Muscle of back (tissue), 11 donors: ENCODE data around the gene CDHR2. TPM values are rescaled to one million over a fixed set of nuclear protein-coding genes. Genes with fewer than 3 reads are reported as not detected.
A peak's percentile ranks its signal among the peaks of the same experiment; 100 is the strongest.
"Not testable (repeated sequence)": the region's sequence is repeated elsewhere in the genome, so short reads cannot be mapped to it uniquely, and the experiment has no call there.

ENCODE experiments used
- DNase-seq, 3 donors: peaks; one replicate each; pipeline versions ENCODE4 v3.0.0 to v3.0.0-alpha.2; 2013
- polyA plus RNA-seq, 10 donors: library from polyadenylated mRNA; unstranded; fragments of 120-200 nt; gene quantifications; one replicate each; pipeline ENCODE4 v1.2.1, GENCODE V29; 2013; ENCODE audit not compliant: insufficient read length in 10 of 10

The CDHR2 gene
- polyA plus RNA-seq, 10 donors: 0.27 to 0.88 (median 0.49) TPM; not detected in 2

DNA sequence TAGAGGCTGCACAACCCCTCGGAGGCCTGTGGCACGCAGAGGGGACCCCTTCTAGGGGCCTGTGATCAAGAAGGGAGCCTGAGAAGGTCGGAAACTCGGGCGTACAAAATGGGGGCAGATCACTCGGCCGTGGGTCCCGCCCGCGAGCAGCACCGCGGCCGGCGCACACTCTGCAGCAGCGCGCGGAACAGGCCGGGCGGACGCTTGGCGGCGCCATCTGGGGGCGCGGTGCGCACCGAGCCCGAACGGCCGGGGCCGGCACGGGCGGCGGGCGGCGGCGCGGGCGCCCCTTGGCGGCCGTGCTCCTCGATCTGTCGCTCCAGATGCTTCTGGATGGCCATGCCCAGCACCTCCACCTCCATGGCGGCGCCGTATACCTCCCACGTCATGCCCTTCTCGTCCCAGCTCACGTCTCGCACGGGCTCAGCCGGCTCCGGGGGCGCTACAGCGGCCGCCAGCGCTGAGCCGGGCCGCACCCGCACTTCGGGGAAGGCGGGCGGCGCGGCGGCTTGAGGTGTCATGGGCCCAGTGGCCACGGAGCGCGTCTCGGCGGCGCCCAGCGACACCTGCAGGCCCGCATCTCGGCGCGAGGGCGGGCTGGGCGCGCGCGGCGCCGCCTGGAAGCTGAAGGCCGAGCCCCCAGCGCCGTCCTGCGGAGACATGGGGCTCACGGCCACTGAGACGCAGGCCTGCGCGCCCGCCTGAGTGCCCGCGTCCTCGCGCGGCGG is 47.7 kb downstream of the CDHR2 start:
- peak in 2 of 3 donors; percentile 34 to 63 for DNase-seq

DNA sequence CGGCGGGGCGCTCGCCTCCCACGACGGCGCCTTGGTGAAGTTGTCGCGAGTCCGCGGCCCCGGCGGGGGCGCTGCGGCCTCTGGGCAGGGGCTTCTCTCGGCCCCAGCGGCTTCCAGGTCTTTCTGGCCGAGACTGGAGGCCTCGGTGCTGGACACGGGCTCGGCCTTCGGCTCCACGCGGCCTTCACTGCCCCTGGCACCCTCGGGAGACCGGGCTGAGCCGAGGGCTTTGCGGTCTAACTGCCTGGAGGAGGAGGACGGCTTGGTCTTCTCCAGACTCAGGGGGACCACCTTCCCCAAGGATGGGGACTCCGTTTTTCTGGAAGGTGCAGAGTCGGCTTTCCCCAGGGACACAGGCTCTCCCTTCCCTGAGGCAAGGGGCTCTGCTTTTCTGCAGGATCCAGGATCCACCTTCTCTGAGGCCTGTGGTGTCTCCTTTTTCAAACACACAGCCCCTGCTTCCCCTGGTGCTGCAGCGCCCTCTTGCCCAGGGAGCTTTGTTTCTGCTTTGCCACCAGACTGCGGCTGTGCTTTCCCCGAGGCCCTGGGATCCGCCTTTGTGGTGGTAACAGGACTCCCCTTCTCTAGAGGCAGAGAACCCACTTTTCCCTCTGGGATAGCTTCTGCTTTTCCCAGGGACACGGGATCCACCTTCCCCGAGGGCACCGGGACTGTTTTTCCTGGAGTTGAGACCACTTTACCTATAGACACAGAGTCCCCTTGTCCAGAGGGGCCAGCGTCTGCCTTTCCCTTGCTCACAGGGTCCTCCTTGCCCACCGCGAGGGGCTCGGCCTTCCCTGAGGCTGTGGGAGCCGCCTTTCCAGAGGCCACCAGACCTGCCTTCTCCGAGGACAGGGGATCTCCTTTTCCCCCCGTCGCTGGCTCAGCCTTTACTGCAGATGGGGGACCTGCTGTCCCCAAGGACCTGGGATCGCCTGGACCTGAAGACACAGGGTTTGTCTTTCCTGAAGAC is 48.6 kb downstream of the CDHR2 start:
- no peak for DNase-seq

DNA sequence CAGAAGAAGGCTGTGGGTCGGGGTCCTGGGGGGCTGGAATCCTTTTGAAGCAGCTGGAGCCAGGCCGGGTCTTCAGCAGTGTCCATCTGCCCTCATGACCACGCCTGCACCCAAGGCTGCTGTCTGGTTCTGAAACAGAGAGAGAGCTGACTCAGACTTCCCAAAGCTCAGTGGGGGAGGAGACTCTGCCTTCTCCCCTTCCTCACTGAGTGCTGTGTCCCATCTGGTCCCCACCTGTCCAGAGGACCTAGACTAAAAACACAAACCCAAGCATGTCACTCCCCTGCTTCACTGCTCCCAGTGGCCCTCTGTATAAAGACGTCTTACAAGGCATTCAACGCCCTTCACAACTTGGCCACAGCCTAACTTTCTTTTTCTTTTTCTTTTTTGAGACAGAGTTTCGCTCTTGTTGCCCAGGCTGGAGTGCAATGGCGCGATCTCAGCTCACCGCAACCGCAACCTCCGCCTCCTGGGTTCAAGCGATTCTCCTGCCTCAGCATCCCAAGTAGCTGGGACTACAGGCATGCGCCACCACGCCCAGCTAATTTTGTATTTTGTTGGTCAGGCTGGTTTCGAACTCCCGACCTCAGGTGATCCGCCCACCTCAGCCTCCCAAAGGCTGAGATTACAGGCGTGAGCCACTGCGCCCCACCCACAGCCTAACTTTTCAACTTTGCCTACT is 50.7 kb downstream of the CDHR2 start:
- not testable (repeated sequence) for DNase-seq

- no peak for DNase-seq
Measured at GRCh38 chr5:176601901-176602482, 52.9 kb downstream of the CDHR2 start.

DNA sequence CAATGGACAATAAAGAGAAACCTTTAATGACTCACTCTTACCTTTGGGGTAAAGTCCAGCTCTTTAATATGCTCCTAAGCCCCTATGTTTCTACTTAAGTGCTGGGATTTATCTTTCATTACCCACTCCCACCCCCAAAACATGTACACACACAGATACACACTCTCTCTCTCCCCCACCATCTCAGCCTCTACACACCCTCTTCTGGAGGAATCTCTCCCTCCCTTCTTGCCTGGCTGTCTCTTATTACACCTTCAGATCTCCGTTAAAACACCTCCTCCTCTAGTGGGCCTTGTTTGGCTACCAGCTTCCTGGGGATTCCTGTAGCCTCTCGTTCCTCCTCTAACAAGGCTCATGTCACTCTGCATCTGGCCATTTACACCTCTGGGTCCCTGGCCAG is 53.9 kb downstream of the CDHR2 start:
- DNase-seq: no peak

- DNase-seq: no peak
Measured at GRCh38 chr5:176606032-176606431, 56.9 kb downstream of the CDHR2 start.

DNA sequence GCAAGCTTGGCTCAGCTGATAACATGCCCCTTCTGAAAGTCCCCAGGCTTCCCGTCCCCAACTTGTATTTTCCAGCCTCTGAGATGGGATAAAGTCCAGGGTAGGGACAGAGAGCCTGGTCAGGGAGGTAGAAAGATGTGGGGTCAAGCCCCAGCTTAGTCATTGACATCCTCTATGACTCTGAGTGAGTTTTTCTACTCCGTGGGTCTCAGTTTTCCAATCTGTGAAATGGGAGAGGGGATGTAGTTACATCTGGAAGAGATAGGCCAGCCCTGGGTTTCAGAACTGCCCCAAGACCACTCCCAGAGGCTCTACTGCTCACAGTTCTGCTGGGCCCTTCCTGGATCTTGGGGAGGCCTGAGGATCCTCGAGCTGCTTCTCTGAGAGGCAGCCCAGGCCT is 57.7 kb downstream of the CDHR2 start:
- no peak for DNase-seq

DNA sequence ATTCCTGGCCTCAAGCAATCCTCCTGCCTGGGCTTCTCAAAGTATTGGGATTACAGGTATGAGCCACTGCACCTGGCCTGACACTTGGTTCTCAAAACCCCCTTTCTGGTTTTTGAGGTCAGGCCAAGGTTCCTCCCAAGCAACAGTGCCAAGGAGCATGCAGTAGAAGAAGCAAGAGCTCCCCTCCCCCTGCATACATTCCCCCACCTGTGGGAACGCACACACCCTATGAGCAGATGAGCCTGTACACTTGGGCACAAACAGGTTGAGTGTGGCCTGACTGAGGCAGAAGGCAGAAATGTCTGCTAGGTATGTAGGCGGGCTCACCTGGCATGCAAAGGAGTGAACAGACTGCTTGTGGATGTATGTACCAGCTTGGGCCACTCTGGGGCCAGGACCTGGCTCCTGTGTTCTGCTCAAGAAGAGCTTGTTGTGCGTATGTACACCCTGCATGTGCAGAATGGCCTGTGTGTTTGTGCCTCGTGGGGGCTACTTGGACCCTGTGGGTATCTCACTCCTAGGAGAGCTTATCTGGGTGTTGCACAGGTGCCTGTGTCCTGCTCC is 59.1 kb downstream of the CDHR2 start:
- no peak for DNase-seq

- DNase-seq: no peak
Measured at GRCh38 chr5:176608937-176609723, 60.0 kb downstream of the CDHR2 start.

DNA sequence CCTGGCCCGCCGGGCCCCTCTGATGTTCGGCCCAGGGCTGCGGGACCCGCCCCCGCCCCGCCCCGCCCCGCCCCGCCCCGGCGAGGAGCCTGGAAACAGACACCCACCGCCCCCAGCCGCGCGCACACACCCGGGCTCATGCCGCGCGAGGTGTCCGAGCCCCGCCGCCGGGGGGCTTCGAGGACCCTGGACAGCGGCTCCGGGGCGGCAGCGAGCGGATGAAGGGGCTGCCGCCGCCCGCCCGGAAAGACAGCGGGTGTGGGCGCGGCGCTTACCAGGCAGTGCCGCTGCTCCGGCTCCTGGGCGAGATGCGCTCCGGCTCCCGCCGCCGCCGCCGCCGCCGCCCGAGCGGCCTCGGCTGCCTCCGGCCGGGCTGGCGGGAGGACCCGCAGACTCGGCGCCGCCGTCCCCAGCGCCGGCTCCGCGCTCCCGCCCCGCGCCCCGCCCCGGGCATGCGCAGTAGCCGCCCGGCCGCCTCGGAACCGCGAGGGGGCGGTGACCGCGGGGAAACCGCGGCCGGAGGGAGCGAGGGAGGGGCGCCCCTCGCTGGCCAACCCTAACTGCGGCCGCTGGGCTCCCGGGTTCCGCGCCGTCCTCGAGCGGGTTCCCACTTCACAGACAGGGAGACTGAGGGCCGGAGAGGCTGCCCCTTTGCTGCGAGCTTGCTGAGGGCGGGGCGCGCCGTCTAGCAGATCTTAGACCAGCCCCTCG is 60.7 kb downstream of the CDHR2 start, which contains the start of gene GPRIN1:
GPRIN1 (minus strand) TSS at position 433 of the 711 bp plus-strand sequence. CDS start 10,322 bp downstream, outside the sequence.
- DNase-seq: peak; percentile 42 to 80 (median 67)

DNA sequence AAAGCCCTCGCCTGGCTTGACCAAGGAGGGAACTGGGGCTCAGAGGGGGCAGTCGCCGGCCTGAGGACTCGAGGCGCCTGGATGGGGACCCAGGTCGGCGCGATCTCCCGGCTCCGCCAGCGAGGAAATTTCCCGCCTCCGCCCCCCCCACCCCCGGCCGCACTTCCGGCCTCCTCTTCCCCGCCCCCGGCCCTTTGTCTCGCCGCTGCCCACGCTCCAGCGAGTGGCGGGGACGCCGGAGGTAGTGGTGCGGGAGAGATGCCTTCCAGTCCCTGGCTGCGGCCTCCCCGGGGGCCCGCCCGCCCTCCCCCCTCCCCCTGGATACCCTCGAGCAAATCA is 61.3 kb downstream of the CDHR2 start:
- no peak for DNase-seq

GRCh38 chr5:176611435-176611834 is 62.3 kb downstream of the CDHR2 start:
- DNase-seq: peak; percentile 71 to 88 (median 84)

- no peak for DNase-seq
Measured at GRCh38 chr5:176612008-176612407, 62.9 kb downstream of the CDHR2 start.

- no peak for DNase-seq
Measured at GRCh38 chr5:176612855-176613254, 63.7 kb downstream of the CDHR2 start.

- no peak for DNase-seq
Measured at GRCh38 chr5:176614805-176615478, 65.8 kb downstream of the CDHR2 start.

- DNase-seq: no peak
Measured at GRCh38 chr5:176616511-176616910, 67.4 kb downstream of the CDHR2 start.

DNA sequence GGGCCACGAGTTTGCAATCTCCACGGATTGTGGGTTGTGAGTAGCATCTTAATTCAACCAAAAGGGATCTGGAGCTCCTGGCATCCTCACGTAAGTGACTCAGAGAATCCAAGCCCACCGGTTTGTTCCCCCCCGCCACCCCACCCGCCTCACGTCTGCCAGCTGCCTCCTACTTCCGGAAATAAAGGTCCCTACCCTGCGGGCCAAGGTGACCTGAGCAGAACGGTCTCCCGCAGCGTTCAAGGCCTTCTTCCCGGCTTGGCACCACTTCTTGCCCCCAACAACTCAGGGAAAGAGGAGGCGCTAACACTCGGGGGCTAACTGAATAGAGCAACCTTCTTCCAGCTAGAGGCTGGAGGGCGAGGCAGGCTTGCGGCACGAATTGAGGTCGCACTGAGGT is 69.6 kb downstream of the CDHR2 start:
- no peak for DNase-seq

DNA sequence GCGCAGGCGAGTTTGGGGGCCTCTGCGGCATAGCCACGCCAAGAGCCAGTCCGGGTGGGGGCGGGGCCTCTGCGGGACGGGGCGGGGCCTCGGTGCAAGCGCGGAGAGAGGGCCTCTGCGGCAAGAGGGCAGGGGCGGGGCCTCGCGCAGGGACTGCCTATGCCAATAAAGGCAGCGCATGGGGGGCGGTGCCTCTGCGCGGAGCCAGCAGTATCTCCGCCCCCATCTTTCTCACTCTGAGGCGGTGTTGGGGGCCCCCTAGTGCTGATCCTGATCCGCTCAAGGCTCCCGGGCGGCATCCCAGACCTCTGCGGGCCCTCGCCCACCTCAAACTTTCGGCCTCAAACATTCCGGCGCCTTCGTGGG is 70.0 kb downstream of the CDHR2 start:
- DNase-seq: peak; percentile 44 to 64 (median 62)

DNA sequence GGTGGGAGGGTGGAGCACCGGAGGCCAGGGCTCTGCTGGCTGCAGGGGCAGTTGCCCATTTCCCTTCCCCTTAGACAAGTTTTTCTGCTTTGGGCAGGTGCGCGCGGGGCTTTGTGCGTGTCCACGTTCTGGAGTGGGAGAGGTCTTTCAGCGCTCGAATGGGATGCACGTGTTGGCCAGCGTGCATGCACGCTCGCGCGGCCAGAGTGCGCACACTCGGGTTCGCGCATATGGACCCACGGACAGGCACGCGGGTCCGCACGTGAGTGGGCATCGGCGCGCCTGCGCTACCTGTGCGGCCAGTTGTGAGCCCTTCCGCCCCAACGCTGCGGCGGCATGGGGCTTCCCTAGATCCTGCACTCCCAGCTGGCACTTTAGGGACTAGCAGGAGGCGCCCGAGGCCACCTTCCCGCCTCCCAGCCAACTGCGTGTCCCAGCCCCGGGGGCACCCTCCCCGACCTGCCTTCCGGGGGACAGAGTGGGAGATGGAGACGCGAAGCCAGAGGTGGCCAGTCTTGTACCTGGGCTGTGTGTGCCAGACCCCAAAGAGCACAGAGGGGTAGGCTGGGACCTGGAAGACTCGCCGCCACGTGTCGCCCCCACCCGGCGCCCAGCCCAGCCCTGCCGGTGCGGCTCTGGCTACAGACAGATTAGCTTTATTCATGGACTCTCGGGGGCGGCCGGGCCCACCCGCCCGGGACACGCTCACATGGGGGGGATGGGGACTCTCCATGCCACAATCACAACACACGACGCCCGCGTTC is 70.6 kb downstream of the CDHR2 start:
- no peak for DNase-seq
